HepG2 (cell line): ENCODE measurements around the gene FNDC3B. TPM values are rescaled to one million over a fixed set of nuclear protein-coding genes. Genes with fewer than 3 reads are reported as not detected.

Source experiments
- ATAC-seq: fragments of 200-7000 bp; cut with Tn5 transposase; 3 replicates; pipeline ENCODE4 v1.9.1; 2020; ENCODE audit warnings: mild to moderate bottlenecking, moderate library complexity
- BruUV-seq: library from RNA; stranded (reverse); fragments of 400-500 nt; replicated peaks from 2 replicates; lab custom pipeline; 2021; lab: Mats Ljungman, UMichigan
- CTCF ChIA-PET: fragments of 300-600 bp; formaldehyde crosslinking; extraction: SDS; loops from one replicate; lab custom pipeline; 2021; ENCODE audit warnings: low total read pairs, inconsistent platforms, low intra/inter-chr PET ratio; lab: Yijun Ruan, JAX
- POLR2A ChIA-PET: fragments of 350-600 bp; sonication (Branson Sonifier 250); formaldehyde crosslinking; loops from one replicate; lab custom pipeline; 2020; ENCODE audit warnings: antibody characterized with exemption, inconsistent platforms; lab: Yijun Ruan, JAX
- DNase-seq: peaks from one replicate; pipeline ENCODE4 v3.0.0-alpha.2; 2015; ENCODE audit warnings: low spot score
- FAIRE-seq: peaks from 3 replicates; lab custom pipeline; 2011; peaks lifted over from hg19 to GRCh38; lab: Jason Lieb, UNC
- H2AFZ ChIP-seq: one replicate; pipeline ENCODE4 v1.6.1; 2011; ENCODE audit warnings: low read length, inconsistent platforms
- H3K27ac ChIP-seq: fragments of 300-600 bp; 3 replicates; pipeline ENCODE4 v1.8.0; 2011; ENCODE audit warnings: mixed run types, mild to moderate bottlenecking, mixed read lengths, low read length, inconsistent platforms; ENCODE audit not compliant: insufficient read depth; ENCODE audit errors: extremely low read length
- H3K27me3 ChIP-seq, 2 experiments: fragments of 200-600 bp in 1 of 2; 2 replicates in 1 of 2; 3 replicates in 1 of 2; pipeline versions ENCODE4 v1.6.0 to v1.8.0; 2011; ENCODE audit warnings: low read length in 2 of 2, mild to moderate bottlenecking in 2 of 2, moderate library complexity in 2 of 2, inconsistent platforms in 1 of 2; ENCODE audit not compliant: insufficient read depth in 2 of 2, control insufficient read depth in 1 of 2
- H3K36me3 ChIP-seq, 2 experiments: fragments of 200-600 bp in 1 of 2; replicated peaks in 1 of 2; 2 replicates in 1 of 2; 3 replicates in 1 of 2; pipeline versions ENCODE4 v1.5.1 to v1.8.0; 2011; ENCODE audit warnings: low read length in 2 of 2, inconsistent platforms in 1 of 2; ENCODE audit not compliant: insufficient read depth in 2 of 2, control insufficient read depth in 1 of 2
- H3K4me1 ChIP-seq: 2 replicates; pipeline ENCODE4 v1.5.1; 2012; ENCODE audit warnings: low read length, inconsistent platforms; ENCODE audit not compliant: insufficient read depth
- H3K4me2 ChIP-seq: 2 replicates; pipeline ENCODE4 v1.6.0; 2011; ENCODE audit warnings: low read depth, low read length, inconsistent platforms
- H3K4me3 ChIP-seq, 3 experiments: fragments of 200-600 bp in 1 of 3; sonication (generic), shearing (Covaris generic) in 1 of 3; replicated peaks in 1 of 3; 2 replicates each; pipeline ENCODE4 v1.5.1; 2011 to 2016; ENCODE audit warnings: low read length in 3 of 3, inconsistent platforms in 2 of 3, low read depth in 2 of 3, mild to moderate bottlenecking in 2 of 3, control low read depth in 1 of 3, mixed read lengths in 1 of 3; ENCODE audit not compliant: insufficient read depth in 1 of 3
- H3K79me2 ChIP-seq: one replicate; pipeline ENCODE4 v1.6.1; 2011; ENCODE audit warnings: low read length, inconsistent platforms; ENCODE audit not compliant: insufficient read depth
- H3K9ac ChIP-seq: 2 replicates; pipeline ENCODE4 v1.6.0; 2011; ENCODE audit warnings: mild to moderate bottlenecking, low read depth, low read length, inconsistent platforms; ENCODE audit not compliant: insufficient read depth
- H3K9me3 ChIP-seq: 2 replicates; pipeline ENCODE4 v1.5.1; 2012; ENCODE audit warnings: mild to moderate bottlenecking, low read length
- H4K20me1 ChIP-seq: 2 replicates; pipeline ENCODE4 v1.6.0; 2011; ENCODE audit warnings: inconsistent platforms, mild to moderate bottlenecking, low read length, moderate library complexity; ENCODE audit not compliant: insufficient read depth
- POLR2AphosphoS2 ChIP-seq: IDR thresholded peaks from 2 replicates; pipeline ENCODE4 v1.6.1; 2011; ENCODE audit warnings: low read depth, low read length, improper control_type of control experiment
- RBM22 ChIP-seq: fragments of 200-400 bp; formaldehyde crosslinking; optimal IDR thresholded peaks from 2 replicates; pipeline ENCODE3; 2017; ENCODE audit warnings: mild to moderate bottlenecking, low read length, moderate library complexity
- ZBTB37 ChIP-seq: sonication (generic); formaldehyde crosslinking; IDR thresholded peaks from 2 replicates; pipeline ENCODE4 v1.4.0; 2020; ENCODE audit warnings: mild to moderate bottlenecking, missing genetic modification reagents
- ZFP62 ChIP-seq: sonication (generic); formaldehyde crosslinking; IDR thresholded peaks from 2 replicates; pipeline ENCODE4 v1.4.0; 2020; ENCODE audit warnings: missing genetic modification reagents
- ZNF788 ChIP-seq: sonication (generic); formaldehyde crosslinking; IDR thresholded peaks from 2 replicates; pipeline ENCODE4 v1.5.0; 2020; ENCODE audit warnings: mild to moderate bottlenecking, missing genetic modification reagents, borderline replicate concordance
- WGBS: methylation state at CpG from one replicate; pipeline ENCODE4 v1.1.6; 2017; ENCODE audit warnings: low lambda C conversion rate; 5-methylcytosine and 5-hydroxymethylcytosine counted together
- in situ Hi-C: cut with HindIII; loops from 2 replicates; pipeline ENCODE4 v1.10.0; 2017; ENCODE audit warnings: low pct_unique_long_range_greater_than_20kb; ENCODE audit not compliant: extremely low pct_ligation_motif_present
- intact Hi-C: fragments of 100-400 bp; cut with micrococcal nuclease; formaldehyde crosslinking; loops from one replicate; pipeline ENCODE4 v1.10.0; 2022; ENCODE audit not compliant: unreplicated experiment
- polyA plus RNA-seq, 8 experiments: library from polyadenylated mRNA; depleted of rRNA in 3 of 8; stranded (reverse) in 7 of 8; unstranded in 1 of 8; fragments of >200 nt; fragmentation: Illumina TruSeq in 4 of 8; extraction: Trizol in 4 of 8; gene quantifications; 2 replicates each; pipeline versions ENCODE4 v1.2.1 to v1.2.3, GENCODE V29; 2011 to 2016; ENCODE audit warnings: low read depth in 4 of 8, missing spikeins in 1 of 8, mixed read lengths in 1 of 8; ENCODE audit not compliant: insufficient read depth in 1 of 8
- total RNA-seq, 5 experiments: library from RNA; depleted of rRNA; stranded (reverse); fragments of >200 nt; fragmentation: Illumina TruSeq; extraction: Trizol; gene quantifications; 2 replicates each; pipeline ENCODE4 v1.2.3, GENCODE V29; 2016; ENCODE audit warnings: low read depth in 1 of 5

The FNDC3B gene
- total and polyA plus RNA-seq, 2 of the 13 experiments (the other 11 are each of a cell fraction or from before 2014, with no cell fraction given) = 74.8 to 103 TPM

GRCh38 chr3:172390792-172391191, 351.4 kb downstream of the FNDC3B start:
- H3K36me3 ChIP-seq = peaks cover 8 to 55% of the 10 kb centered on the region in 2 experiments
- ChIA-PET POLR2A (no interaction called here), CTCF (no interaction called here)
- no peak overlapping the region for H3K4me3 ChIP-seq
- peaks cover 75% of the 10 kb centered on the region for H4K20me1 ChIP-seq
- H3K79me2 ChIP-seq = no peaks in the 10 kb centered on the region
- DNase-seq (no peak), ATAC-seq (no peak; the same call in 2 of the 3 replicates), FAIRE-seq (no peak)
- no peaks in the 10 kb centered on the region for H3K4me1 ChIP-seq
- no peak overlapping the region for H2AFZ ChIP-seq
- intact Hi-C loops = no loop called here
- H3K27ac ChIP-seq = no peak overlapping the region
- no TSS peak for BruUV-seq
- H3K27me3 ChIP-seq = no peaks in the 10 kb centered on the region
- TF ChIP-seq ZBTB37 (CRISPR knock-in tag) (no peak), RBM22 (peak; percentile 94), ZFP62 (CRISPR knock-in tag) (no peak)
- in situ Hi-C loops = no loop called here
- no peak overlapping the region for H3K9ac ChIP-seq
- H3K9me3 ChIP-seq = no peaks in the 10 kb centered on the region
- 93% methylated on average over 5 of the region's 5 CpGs for WGBS
- no peak overlapping the region for H3K4me2 ChIP-seq

GRCh38 chr3:172391592-172392302, 352.4 kb downstream of the FNDC3B start:
- POLR2A ChIA-PET = no interaction called here
- Histone ChIP-seq H3K4me3 (no peak overlapping the region), H3K36me3 (peaks cover 12 to 65% of the 10 kb centered on the region in 2 experiments), H3K9me3 (no peaks in the 10 kb centered on the region), H3K79me2 (no peaks in the 10 kb centered on the region), H4K20me1 (peaks cover 81% of the 10 kb centered on the region), H3K9ac (no peak overlapping the region), H3K4me2 (no peak overlapping the region), H3K4me1 (no peaks in the 10 kb centered on the region), H3K27me3 (no peaks in the 10 kb centered on the region), H3K27ac (no peak overlapping the region), H2AFZ (no peak overlapping the region)
- BruUV-seq = no TSS peak
- in situ Hi-C loops (no loop called here), intact Hi-C loops (no loop called here)
- FAIRE-seq (no peak), DNase-seq (no peak), ATAC-seq (no peak)
- peak; percentile 61 for TF ChIP-seq RBM22
- no peak for TF ChIP-seq ZNF788 (CRISPR knock-in tag)
- TF ChIP-seq POLR2AphosphoS2 = peak; percentile 73; the same call in 1 of the 2 replicates
- 94% methylated on average over 5 of the region's 5 CpGs for WGBS
- CTCF ChIA-PET = no interaction called here
